SK-N-SH (cell line): ENCODE data around the gene RFC4. TPM values are rescaled to one million over a fixed set of nuclear protein-coding genes. Genes with fewer than 3 reads are reported as not detected.
A peak's percentile ranks its signal among the peaks of the same experiment; 100 is the strongest.

Experiments used
- CTCF ChIA-PET: fragments of 300-600, 350-600 bp; formaldehyde crosslinking; extraction: SDS; loops from one replicate; lab custom pipeline; 2021; lab: Yijun Ruan, JAX
- POLR2A ChIA-PET: fragments of 350-600 bp; sonication (Branson Sonifier 250); formaldehyde crosslinking; extraction: SDS; loops from one replicate; lab custom pipeline; 2020; ENCODE audit warnings: antibody characterized with exemption, inconsistent platforms; lab: Yijun Ruan, JAX
- DNase-seq: peaks from one replicate; pipeline ENCODE4 v3.0.0; 2012
- H2AFZ ChIP-seq: fragments of 200-600 bp; sonication (generic); 2 replicates; pipeline ENCODE4 v1.8.1; 2016; ENCODE audit warnings: antibody characterized with exemption, mild to moderate bottlenecking, low read depth
- H3F3A ChIP-seq: fragments of 200-600 bp; sonication (generic); replicated peaks from 2 replicates; pipeline ENCODE3; 2016; ENCODE audit warnings: antibody characterized with exemption, mild to moderate bottlenecking; ENCODE audit not compliant: insufficient read depth
- H3K27ac ChIP-seq, 2 experiments: fragments of 200-500 bp in 1 of 2; fragments of 200-600 bp in 1 of 2; sonication (Bioruptor generic) in 1 of 2; sonication (generic), shearing (Covaris generic) in 1 of 2; 2 replicates each; pipeline versions ENCODE4 v1.5.1 to v1.6.1; 2014 to 2016; ENCODE audit warnings: low read depth in 2 of 2, inconsistent platforms in 1 of 2, low read length in 1 of 2, mild to moderate bottlenecking in 1 of 2, mixed read lengths in 1 of 2
- H3K27me3 ChIP-seq: fragments of 200-600 bp; sonication (generic), shearing (Covaris generic); 2 replicates; pipeline ENCODE4 v1.6.1; 2016; ENCODE audit warnings: mixed run types; ENCODE audit not compliant: insufficient read depth
- H3K36me3 ChIP-seq, 2 experiments: fragments of 200-500 bp in 1 of 2; fragments of 200-600 bp in 1 of 2; sonication (Bioruptor generic) in 1 of 2; sonication (generic) in 1 of 2; replicated peaks in 1 of 2; 2 replicates each; pipeline versions ENCODE3 to v1.5.1; 2014 to 2016; ENCODE audit warnings: low read length in 1 of 2, mild to moderate bottlenecking in 1 of 2; ENCODE audit not compliant: insufficient read depth in 2 of 2, control insufficient read depth in 1 of 2
- H3K4me1 ChIP-seq, 2 experiments: fragments of 200-500 bp in 1 of 2; fragments of 200-600 bp in 1 of 2; sonication (Bioruptor generic) in 1 of 2; sonication (generic), shearing (Covaris generic) in 1 of 2; 2 replicates each; pipeline versions ENCODE4 v1.5.1 to v1.6.1; 2014 to 2016; ENCODE audit warnings: low read depth in 1 of 2, low read length in 1 of 2, mixed run types in 1 of 2; ENCODE audit not compliant: insufficient read depth in 2 of 2, control insufficient read depth in 1 of 2
- H3K4me2 ChIP-seq: fragments of 200-600 bp; sonication (generic), shearing (Covaris generic); 2 replicates; pipeline ENCODE4 v1.6.1; 2017; ENCODE audit warnings: mixed run types
- H3K4me3 ChIP-seq, 2 experiments: fragments of 200-500 bp in 1 of 2; fragments of 200-600 bp in 1 of 2; sonication (Bioruptor generic) in 1 of 2; sonication (generic), shearing (Covaris generic) in 1 of 2; 2 replicates each; pipeline versions ENCODE4 v1.5.1 to v1.8.1; 2014 to 2016; ENCODE audit warnings: low read depth in 2 of 2, inconsistent platforms in 1 of 2, low read length in 1 of 2, mild to moderate bottlenecking in 1 of 2, mixed read lengths in 1 of 2, moderate library complexity in 1 of 2
- H3K79me2 ChIP-seq: fragments of 200-600 bp; sonication (generic); 2 replicates; pipeline ENCODE4 v1.8.1; 2017; ENCODE audit warnings: mild to moderate bottlenecking; ENCODE audit not compliant: insufficient read depth
- H3K9ac ChIP-seq: fragments of 200-600 bp; sonication (generic); 2 replicates; pipeline ENCODE4 v1.6.1; 2017; ENCODE audit warnings: mixed run types
- H3K9me2 ChIP-seq: fragments of 200-600 bp; sonication (generic); 2 replicates; pipeline ENCODE4 v1.6.1; 2017; ENCODE audit warnings: mixed run types
- H3K9me3 ChIP-seq: fragments of 200-600 bp; sonication (generic); 2 replicates; pipeline ENCODE4 v1.6.1; 2017; ENCODE audit warnings: mixed run types, mild to moderate bottlenecking, moderate library complexity
- H4K20me1 ChIP-seq: fragments of 200-600 bp; sonication (generic); 2 replicates; pipeline ENCODE4 v1.6.1; 2017; ENCODE audit warnings: mild to moderate bottlenecking, mixed run types; ENCODE audit not compliant: insufficient read depth
- CHD2 ChIP-seq: fragments of 150-350 bp; IDR thresholded peaks from 2 replicates; pipeline ENCODE4 v1.6.1; 2018; ENCODE audit warnings: low read length; ENCODE audit not compliant: partially characterized antibody
- ELF1 ChIP-seq: IDR thresholded peaks from 2 replicates; pipeline ENCODE4 v1.4.0; 2012
- FOSL2 ChIP-seq: IDR thresholded peaks from 2 replicates; pipeline ENCODE4 v1.4.0; 2012; ENCODE audit warnings: low read depth, mild to moderate bottlenecking, moderate library complexity, borderline replicate concordance
- GABPA ChIP-seq: IDR thresholded peaks from 2 replicates; pipeline ENCODE4 v1.4.0; 2012; ENCODE audit warnings: low read depth, mild to moderate bottlenecking
- GATA2 ChIP-seq: sonication (generic); formaldehyde crosslinking; IDR thresholded peaks from 2 replicates; pipeline ENCODE4 v1.5.0; 2020; ENCODE audit warnings: mild to moderate bottlenecking, missing genetic modification reagents
- JUND ChIP-seq: IDR thresholded peaks from 2 replicates; pipeline ENCODE4 v1.4.0; 2012
- MEF2A ChIP-seq: IDR thresholded peaks from 2 replicates; pipeline ENCODE4 v1.4.0; 2012; ENCODE audit warnings: low read depth, borderline replicate concordance
- MXI1 ChIP-seq: IDR thresholded peaks from 2 replicates; pipeline ENCODE4 v1.6.1; 2012; ENCODE audit warnings: mild to moderate bottlenecking, low read depth, low read length, improper control_type of control experiment
- POLR2AphosphoS5 ChIP-seq: IDR thresholded peaks from 2 replicates; pipeline ENCODE4 v1.6.1; 2012; ENCODE audit warnings: low read depth, low read length
- RAD21 ChIP-seq: IDR thresholded peaks from 2 replicates; pipeline ENCODE4 v1.6.1; 2012; ENCODE audit warnings: mild to moderate bottlenecking, low read length
- RCOR1 ChIP-seq: fragments of 150-350 bp; IDR thresholded peaks from 2 replicates; pipeline ENCODE4 v1.6.1; 2017; ENCODE audit warnings: antibody characterized with exemption, low read length
- TEAD4 ChIP-seq: IDR thresholded peaks from 2 replicates; pipeline ENCODE4 v1.4.0; 2012; ENCODE audit warnings: mild to moderate bottlenecking, borderline replicate concordance; ENCODE audit not compliant: insufficient read depth
- YY1 ChIP-seq: IDR thresholded peaks from 2 replicates; pipeline ENCODE4 v1.4.0; 2012; ENCODE audit warnings: low read depth, mild to moderate bottlenecking
- WGBS: methylation state at CpG from one replicate; pipeline ENCODE4 v1.1.6; 2017; ENCODE audit warnings: low lambda C conversion rate; 5-methylcytosine and 5-hydroxymethylcytosine counted together
- polyA plus RNA-seq, 3 experiments: library from polyadenylated mRNA; depleted of rRNA; stranded (reverse); fragments of >200 nt; gene quantifications; 2 replicates each; pipeline ENCODE4 v1.2.3, GENCODE V29; 2012
- TF ChIP-seq, protein P1 (sequence below): fragments of 150-350 bp; IDR thresholded peaks from 2 replicates; pipeline ENCODE4 v1.6.1; 2017; ENCODE audit warnings: antibody characterized with exemption, low read length, low read depth, borderline replicate concordance
- TF ChIP-seq, protein P2 (sequence below): IDR thresholded peaks from 2 replicates; pipeline ENCODE4 v1.4.0; 2012; ENCODE audit warnings: low read depth
- TF ChIP-seq, protein P3 (sequence below): IDR thresholded peaks from 2 replicates; pipeline ENCODE4 v1.6.1; 2012; ENCODE audit warnings: mild to moderate bottlenecking, low read depth, low read length, moderate library complexity

The RFC4 gene
- polyA plus RNA-seq, 1 of the 3 experiments (the other 2 are of a cell fraction) = 13.1 TPM

DNA sequence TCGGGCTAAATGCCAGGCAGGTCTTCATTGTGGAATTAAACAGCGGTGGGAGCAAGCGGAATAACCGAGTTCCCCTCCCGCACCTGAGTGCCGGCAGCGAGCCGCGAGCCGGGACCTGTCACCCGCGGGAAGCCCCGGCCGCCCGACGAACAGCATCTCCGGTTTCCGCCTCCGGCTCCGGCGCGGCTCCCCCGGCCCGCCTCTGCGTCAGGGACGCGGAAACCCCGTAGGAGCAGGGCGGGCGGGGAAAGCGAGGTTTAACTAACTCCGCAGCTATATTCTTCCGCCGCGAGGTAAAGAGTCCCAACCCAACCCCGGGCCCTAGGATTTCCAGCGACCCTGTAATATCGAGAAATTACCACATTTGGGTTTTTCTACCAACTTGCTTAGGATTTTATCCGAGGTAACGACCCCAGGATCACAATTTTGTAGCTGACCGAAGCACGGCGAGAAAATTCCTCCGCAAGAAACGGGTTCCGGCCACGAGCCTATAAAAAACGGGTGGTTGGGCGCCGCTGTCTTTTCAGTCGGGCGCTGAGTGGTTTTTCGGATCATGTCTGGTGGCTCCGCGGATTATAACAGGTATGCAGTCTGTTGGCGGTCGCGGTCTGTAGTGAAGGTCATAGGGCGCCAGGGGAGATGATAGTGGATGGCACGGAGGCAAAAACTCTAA, 23.1 kb downstream of the RFC4 start, which contains the start of gene EIF4A2 (continued):
- TF ChIP-seq GABPA = peak; percentile 73
- TF ChIP-seq MXI1 = peak; percentile 74; the same call in 1 of the 2 replicates
- TF ChIP-seq, protein P1, sequence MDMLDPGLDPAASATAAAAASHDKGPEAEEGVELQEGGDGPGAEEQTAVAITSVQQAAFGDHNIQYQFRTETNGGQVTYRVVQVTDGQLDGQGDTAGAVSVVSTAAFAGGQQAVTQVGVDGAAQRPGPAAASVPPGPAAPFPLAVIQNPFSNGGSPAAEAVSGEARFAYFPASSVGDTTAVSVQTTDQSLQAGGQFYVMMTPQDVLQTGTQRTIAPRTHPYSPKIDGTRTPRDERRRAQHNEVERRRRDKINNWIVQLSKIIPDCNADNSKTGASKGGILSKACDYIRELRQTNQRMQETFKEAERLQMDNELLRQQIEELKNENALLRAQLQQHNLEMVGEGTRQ = no peak
- peak; percentile 96 for TF ChIP-seq CHD2
- 0 out of 2 replicates have a peak, but pooled peaks have one; percentile 15 for TF ChIP-seq FOSL2
- TF ChIP-seq, protein P2, sequence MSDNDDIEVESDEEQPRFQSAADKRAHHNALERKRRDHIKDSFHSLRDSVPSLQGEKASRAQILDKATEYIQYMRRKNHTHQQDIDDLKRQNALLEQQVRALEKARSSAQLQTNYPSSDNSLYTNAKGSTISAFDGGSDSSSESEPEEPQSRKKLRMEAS = peak; percentile 80
- TF ChIP-seq RCOR1 = no peak
- no peak for TF ChIP-seq RAD21
- peak; percentile 33; the same call in 1 of the 2 replicates for TF ChIP-seq JUND
- TF ChIP-seq GATA2 (CRISPR knock-in tag) = no peak
- peak; percentile 69; the same call in 1 of the 2 replicates for TF ChIP-seq TEAD4
- TF ChIP-seq ELF1 = peak; percentile 24; the same call in 1 of the 2 replicates
- no peak for TF ChIP-seq MEF2A
- TF ChIP-seq YY1 = peak; percentile 60; the same call in 1 of the 2 replicates
- TF ChIP-seq, protein P3, sequence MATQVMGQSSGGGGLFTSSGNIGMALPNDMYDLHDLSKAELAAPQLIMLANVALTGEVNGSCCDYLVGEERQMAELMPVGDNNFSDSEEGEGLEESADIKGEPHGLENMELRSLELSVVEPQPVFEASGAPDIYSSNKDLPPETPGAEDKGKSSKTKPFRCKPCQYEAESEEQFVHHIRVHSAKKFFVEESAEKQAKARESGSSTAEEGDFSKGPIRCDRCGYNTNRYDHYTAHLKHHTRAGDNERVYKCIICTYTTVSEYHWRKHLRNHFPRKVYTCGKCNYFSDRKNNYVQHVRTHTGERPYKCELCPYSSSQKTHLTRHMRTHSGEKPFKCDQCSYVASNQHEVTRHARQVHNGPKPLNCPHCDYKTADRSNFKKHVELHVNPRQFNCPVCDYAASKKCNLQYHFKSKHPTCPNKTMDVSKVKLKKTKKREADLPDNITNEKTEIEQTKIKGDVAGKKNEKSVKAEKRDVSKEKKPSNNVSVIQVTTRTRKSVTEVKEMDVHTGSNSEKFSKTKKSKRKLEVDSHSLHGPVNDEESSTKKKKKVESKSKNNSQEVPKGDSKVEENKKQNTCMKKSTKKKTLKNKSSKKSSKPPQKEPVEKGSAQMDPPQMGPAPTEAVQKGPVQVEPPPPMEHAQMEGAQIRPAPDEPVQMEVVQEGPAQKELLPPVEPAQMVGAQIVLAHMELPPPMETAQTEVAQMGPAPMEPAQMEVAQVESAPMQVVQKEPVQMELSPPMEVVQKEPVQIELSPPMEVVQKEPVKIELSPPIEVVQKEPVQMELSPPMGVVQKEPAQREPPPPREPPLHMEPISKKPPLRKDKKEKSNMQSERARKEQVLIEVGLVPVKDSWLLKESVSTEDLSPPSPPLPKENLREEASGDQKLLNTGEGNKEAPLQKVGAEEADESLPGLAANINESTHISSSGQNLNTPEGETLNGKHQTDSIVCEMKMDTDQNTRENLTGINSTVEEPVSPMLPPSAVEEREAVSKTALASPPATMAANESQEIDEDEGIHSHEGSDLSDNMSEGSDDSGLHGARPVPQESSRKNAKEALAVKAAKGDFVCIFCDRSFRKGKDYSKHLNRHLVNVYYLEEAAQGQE = peak; percentile 79

DNA sequence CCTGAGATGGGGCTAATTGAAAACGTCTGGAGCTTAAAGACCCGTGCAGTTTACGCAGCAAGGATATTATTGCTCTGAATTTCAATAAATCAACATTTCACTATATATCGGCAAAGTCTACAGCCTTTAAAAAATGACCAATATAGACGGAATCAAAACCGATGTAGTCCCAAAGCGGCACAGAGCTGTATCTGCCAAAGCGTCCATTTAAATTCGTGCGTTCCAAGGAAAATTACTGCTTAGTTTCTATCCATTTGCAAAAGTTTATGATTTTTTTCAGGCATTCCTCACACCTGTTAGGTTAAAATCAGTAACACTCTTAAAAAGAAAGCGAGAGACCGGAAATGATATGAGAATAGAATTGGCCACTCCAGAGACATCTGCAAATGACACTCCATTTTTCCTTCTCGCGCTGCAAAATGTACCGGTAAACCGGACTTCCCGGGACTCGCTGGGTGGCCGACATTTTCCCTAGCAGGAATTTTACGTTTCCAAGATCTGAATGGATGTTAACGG, 23.7 kb downstream of the RFC4 start:
- H3K27ac ChIP-seq = peak overlapping the region; percentile 94 to 99
- DNase-seq = peak; percentile 8
- H3F3A ChIP-seq = peaks cover 40% of the 10 kb centered on the region
- no peaks in the 10 kb centered on the region for H3K9me2 ChIP-seq
- ChIA-PET CTCF (interaction anchor here (1.0 kb wide), 1 partner anchor 165 kb away, joined by 3 read pairs; no protein-coding TSS in a partner anchor), POLR2A (interaction anchor here (1.0 to 3.7 kb wide), 13 partner anchors 9 to 851 kb away, joined by 3 to 31 read pairs (median 7); partner anchors contain the start of genes AHSG, DNAJB11, RFC4 and TBCCD1)
- no peaks in the 10 kb centered on the region for H3K9me3 ChIP-seq
- H3K27me3 ChIP-seq = no peaks in the 10 kb centered on the region
- peak overlapping the region; percentile 81 for H3K4me2 ChIP-seq
- peaks cover 43% of the 10 kb centered on the region for H3K79me2 ChIP-seq
- H3K4me3 ChIP-seq = peak overlapping the region; percentile 98 to 99
- peaks cover 35 to 36% of the 10 kb centered on the region in 2 experiments for H3K36me3 ChIP-seq
- WGBS = 2% methylated on average over 21 of the region's 21 CpGs
- peak; percentile 74; the same call in 1 of the 2 replicates for TF ChIP-seq YY1
- no peak for TF ChIP-seq POLR2AphosphoS5
- H2AFZ ChIP-seq = peak overlapping the region; percentile 95
- peak overlapping the region; percentile 100 for H3K9ac ChIP-seq
- peaks cover 39% of the 10 kb centered on the region for H4K20me1 ChIP-seq
- H3K4me1 ChIP-seq = peaks cover 20 to 22% of the 10 kb centered on the region in 2 experiments; a peak in 3 of 4 replicates
